ENCODE data around the gene LRFN2. TPM values are rescaled to one million over a fixed set of nuclear protein-coding genes. Genes with fewer than 3 reads are reported as not detected.

Gene LRFN2
- total RNA-seq, 1 donor from 2014 or later: not detected

DNA sequence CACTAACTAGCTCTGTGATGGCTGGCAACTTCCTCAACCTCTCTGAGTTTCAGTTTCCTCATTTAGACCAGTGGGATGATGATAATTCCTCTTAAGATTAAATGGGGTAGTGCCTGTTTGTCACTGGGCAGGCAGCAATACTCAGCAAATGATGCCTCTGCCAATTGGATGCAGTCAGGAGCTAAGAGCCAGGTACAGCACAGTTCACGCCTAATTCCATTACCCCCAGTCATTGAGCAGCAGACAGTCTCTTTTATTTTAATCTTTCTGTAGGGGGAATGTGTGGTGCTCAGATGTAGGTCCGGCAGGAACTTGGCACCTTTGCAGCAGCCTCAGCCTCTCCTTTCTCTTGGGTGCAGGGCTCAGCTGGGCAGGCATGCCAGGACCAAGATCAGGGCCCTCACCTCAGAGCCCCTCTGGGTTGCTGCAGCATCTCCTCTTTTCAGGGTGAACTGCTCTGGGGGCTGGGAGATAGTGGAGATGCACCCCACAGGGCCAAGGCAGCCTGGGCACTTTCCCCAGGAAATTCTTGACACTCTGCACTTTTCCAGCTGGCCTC, 243.8 kb downstream of the LRFN2 start:
- no peak for DNase-seq (ENCODE audit: extremely low spot score in 2 of 2)
- Histone ChIP-seq H3K36me3 (no peaks in the 10 kb centered on the region), H3K27me3 (no peaks in the 10 kb centered on the region), H3K4me1 (no peaks in the 10 kb centered on the region), H3K9me3 (no peaks in the 10 kb centered on the region), H3K27ac (no peak overlapping the region), H3K4me3 (no peak overlapping the region)
- no peak for TF ChIP-seq POLR2A (IDR thresholded peaks at IDR 0.05)
- TF ChIP-seq, protein P1, sequence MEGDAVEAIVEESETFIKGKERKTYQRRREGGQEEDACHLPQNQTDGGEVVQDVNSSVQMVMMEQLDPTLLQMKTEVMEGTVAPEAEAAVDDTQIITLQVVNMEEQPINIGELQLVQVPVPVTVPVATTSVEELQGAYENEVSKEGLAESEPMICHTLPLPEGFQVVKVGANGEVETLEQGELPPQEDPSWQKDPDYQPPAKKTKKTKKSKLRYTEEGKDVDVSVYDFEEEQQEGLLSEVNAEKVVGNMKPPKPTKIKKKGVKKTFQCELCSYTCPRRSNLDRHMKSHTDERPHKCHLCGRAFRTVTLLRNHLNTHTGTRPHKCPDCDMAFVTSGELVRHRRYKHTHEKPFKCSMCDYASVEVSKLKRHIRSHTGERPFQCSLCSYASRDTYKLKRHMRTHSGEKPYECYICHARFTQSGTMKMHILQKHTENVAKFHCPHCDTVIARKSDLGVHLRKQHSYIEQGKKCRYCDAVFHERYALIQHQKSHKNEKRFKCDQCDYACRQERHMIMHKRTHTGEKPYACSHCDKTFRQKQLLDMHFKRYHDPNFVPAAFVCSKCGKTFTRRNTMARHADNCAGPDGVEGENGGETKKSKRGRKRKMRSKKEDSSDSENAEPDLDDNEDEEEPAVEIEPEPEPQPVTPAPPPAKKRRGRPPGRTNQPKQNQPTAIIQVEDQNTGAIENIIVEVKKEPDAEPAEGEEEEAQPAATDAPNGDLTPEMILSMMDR (IDR thresholded peaks at IDR 0.05): no peak
- TF ChIP-seq POLR2AphosphoS5 (IDR thresholded peaks at IDR 0.05; ENCODE audit: insufficient read depth in 1 of 2, low read depth in 1 of 2): no peak
- intact Hi-C loops (cut with DNase I): no loop called here

DNA sequence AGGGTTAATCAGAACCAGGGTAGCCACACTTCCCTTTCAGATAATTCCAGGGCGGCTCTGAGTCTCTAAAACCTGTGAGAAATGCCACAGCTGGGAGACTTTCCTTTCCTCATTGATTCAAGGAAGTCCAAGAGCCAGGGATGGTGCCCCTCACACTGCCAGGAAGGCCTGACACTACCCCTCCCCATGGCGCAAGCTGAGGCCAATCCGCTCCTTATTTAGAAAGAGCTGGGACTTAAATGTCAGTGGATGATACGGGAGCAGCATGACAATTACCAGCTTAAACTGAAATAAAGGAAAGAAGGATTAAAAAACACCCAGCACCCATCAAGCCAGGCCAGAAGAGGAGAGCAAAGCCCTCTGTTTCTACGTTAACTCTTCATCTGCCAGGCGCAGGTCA, 244.4 kb downstream of the LRFN2 start:
- Histone ChIP-seq H3K27ac (no peak overlapping the region), H3K36me3 (no peaks in the 10 kb centered on the region), H3K4me1 (no peaks in the 10 kb centered on the region), H3K27me3 (no peaks in the 10 kb centered on the region), H3K4me3 (no peak overlapping the region), H3K9me3 (no peaks in the 10 kb centered on the region)
- intact Hi-C loops (cut with DNase I): no loop called here
- DNase-seq (ENCODE audit: extremely low spot score in 2 of 2): no peak
- TF ChIP-seq, protein P1 (IDR thresholded peaks at IDR 0.05): no peak
- TF ChIP-seq POLR2A (IDR thresholded peaks at IDR 0.05): no peak
- TF ChIP-seq POLR2AphosphoS5 (IDR thresholded peaks at IDR 0.05; ENCODE audit: insufficient read depth in 1 of 2, low read depth in 1 of 2): no peak

DNA sequence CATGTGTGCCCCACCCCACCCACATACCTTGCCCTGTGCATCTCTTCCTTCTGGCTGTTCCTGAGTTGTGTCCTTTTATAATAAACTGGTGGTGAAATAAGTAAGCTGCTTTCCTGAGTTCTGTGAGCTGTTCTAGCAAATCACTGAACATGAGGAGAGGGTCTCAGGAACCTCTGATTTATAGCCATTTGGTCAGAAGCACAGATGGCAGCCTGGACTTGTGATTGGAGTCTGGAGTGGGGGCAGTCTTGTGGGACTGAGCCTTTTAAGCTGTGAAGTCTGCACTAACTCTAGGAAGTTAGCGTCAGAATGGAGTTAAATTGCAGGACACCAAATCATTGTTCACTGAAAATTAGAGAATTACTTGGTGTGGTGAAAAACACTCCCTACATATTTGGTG, 245.4 kb downstream of the LRFN2 start:
- intact Hi-C loops (cut with DNase I): no loop called here
- Histone ChIP-seq H3K36me3 (no peaks in the 10 kb centered on the region), H3K27me3 (no peaks in the 10 kb centered on the region), H3K9me3 (no peaks in the 10 kb centered on the region), H3K27ac (no peak overlapping the region), H3K4me3 (no peak overlapping the region), H3K4me1 (no peaks in the 10 kb centered on the region)
- TF ChIP-seq POLR2AphosphoS5 (IDR thresholded peaks at IDR 0.05; ENCODE audit: insufficient read depth in 1 of 2, low read depth in 1 of 2): no peak
- TF ChIP-seq, protein P1 (IDR thresholded peaks at IDR 0.05): no peak
- no peak for TF ChIP-seq POLR2A (IDR thresholded peaks at IDR 0.05)
- no peak for DNase-seq (ENCODE audit: extremely low spot score in 2 of 2)

Small RNA genes lying within 50 kb of the gene (small RNA-seq; reads per million reads assigned to genes)
- gene RNU6-250P: not detected
